ENCODE data around the gene SUSD2. TPM values are rescaled to one million over a fixed set of nuclear protein-coding genes. Genes with fewer than 3 reads are reported as not detected.

Gene SUSD2
- total and polyA plus RNA-seq, 2 of the 8 experiments (the other 6 are each of a cell fraction or from before 2014, with no cell fraction given), result 2.0 to 4.8 TPM

DNA sequence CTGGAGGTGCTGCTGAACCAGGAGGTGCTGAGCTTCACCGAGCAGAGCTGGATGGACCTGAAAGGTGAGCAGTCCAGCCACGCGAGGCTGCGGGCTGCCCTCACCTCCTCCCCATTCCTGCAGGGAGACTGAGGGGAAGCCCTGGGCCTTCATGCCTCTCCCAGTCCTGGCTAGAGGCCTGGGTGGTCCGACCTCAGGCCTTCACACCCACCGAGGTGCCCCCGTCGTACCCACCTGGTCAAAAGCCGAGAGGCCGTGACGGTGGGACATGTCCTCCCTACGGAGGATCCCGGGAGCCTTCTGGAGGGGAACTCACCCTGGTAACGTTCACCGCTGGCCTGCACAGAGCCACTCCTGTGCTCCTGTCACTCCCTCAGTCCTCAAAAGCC lies 5.1 kb downstream of the SUSD2 start:
- FAIRE-seq (no peak), DNase-seq (ENCODE audit: low read depth in 1 of 2, low spot score in 2 of 2) (no peak)
- Histone ChIP-seq H3K4ac (replicated peaks; ENCODE audit: insufficient read length, low read depth, low read length) (no peak overlapping the region), H2BK120ac (replicated peaks; ENCODE audit: low read depth, low read length) (no peak overlapping the region), H2AFZ (ENCODE audit: low read length) (no peak overlapping the region), H3K9ac (replicated peaks in 1 of 4; ENCODE audit: extremely low read depth in 1 of 4, low read depth in 3 of 4, low read length in 3 of 4) (no peak overlapping the region), H4K91ac (replicated peaks; ENCODE audit: insufficient read length, low read length) (no peak overlapping the region), H3K4me3 (ENCODE audit: extremely low read depth in 1 of 4, insufficient read depth in 2 of 4, low read depth in 3 of 4, low read length in 4 of 4) (no peak overlapping the region), H3K56ac (replicated peaks; ENCODE audit: insufficient read length, low read depth, low read length) (no peak overlapping the region), H3K36me3 (ENCODE audit: control insufficient read depth in 2 of 4, insufficient read depth in 4 of 4, low read length in 3 of 4) (no peaks in the 10 kb centered on the region), H4K8ac (ENCODE audit: extremely low read depth, insufficient read depth, low read length) (no peak overlapping the region), H3K9me3 (ENCODE audit: insufficient read depth in 2 of 2, low read depth in 1 of 2, low read length in 1 of 2) (no peaks in the 10 kb centered on the region), H2BK5ac (ENCODE audit: low read depth, low read length) (no peak overlapping the region; the same call in 1 of the 2 replicates), H3K27ac (ENCODE audit: low read depth, low read length) (no peak overlapping the region), H3K4me1 (replicated peaks in 1 of 4; ENCODE audit: control insufficient read depth in 3 of 4, insufficient read depth in 4 of 4, low read length in 3 of 4) (peaks cover 0 to 14% (median 6%) of the 10 kb centered on the region in 4 experiments; a peak in 6 of 7 replicates), H3K4me2 (ENCODE audit: insufficient read depth in 1 of 2, low read depth in 2 of 2, low read length in 2 of 2) (no peak overlapping the region), H3K79me2 (ENCODE audit: control insufficient read depth in 1 of 2, insufficient read depth in 2 of 2, low read length in 2 of 2) (no peaks in the 10 kb centered on the region), H3K23ac (ENCODE audit: insufficient read length) (no peak overlapping the region), H4K5ac (ENCODE audit: insufficient read length, low read depth, low read length) (no peak overlapping the region), H3K27me3 (replicated peaks in 1 of 4; ENCODE audit: control insufficient read depth in 3 of 4, extremely low read depth in 1 of 4, insufficient read depth in 3 of 4, low read length in 3 of 4) (no peaks in the 10 kb centered on the region), H4K20me1 (replicated peaks in 1 of 2; ENCODE audit: control insufficient read depth in 1 of 2, insufficient read depth in 2 of 2, low read length in 2 of 2) (no peaks in the 10 kb centered on the region), H2BK20ac (ENCODE audit: low read length) (no peak overlapping the region), H2BK12ac (ENCODE audit: low read depth, low read length) (no peak overlapping the region), H3K14ac (ENCODE audit: insufficient read length) (no peak overlapping the region), H3K23me2 (ENCODE audit: low read depth, low read length) (no peaks in the 10 kb centered on the region; the same call in 1 of the 2 replicates), H3K79me1 (ENCODE audit: low read depth, low read length) (no peaks in the 10 kb centered on the region), H3K18ac (ENCODE audit: extremely low read depth, low read length) (no peak overlapping the region), H2AK5ac (ENCODE audit: low read depth, low read length) (no peak overlapping the region), H2BK15ac (ENCODE audit: low read length) (no peak overlapping the region)
- 97% methylated on average over 15 of the region's 15 CpGs; no CpG with 5 or more reads in 1 of the 2 experiments for WGBS, 2 experiments (ENCODE audit: extremely low coverage in 1 of 2, insufficient coverage in 1 of 2, insufficient read length in 1 of 2, insufficient replicate concordance in 2 of 2, low coverage in 1 of 2, low lambda C conversion rate in 2 of 2, missing lambda C conversion rate in 1 of 2)
- TF ChIP-seq CEBPB (IDR thresholded peaks at IDR 0.05; ENCODE audit: low read depth, low read length) (no peak), KDM5A (IDR thresholded peaks at IDR 0.05; ENCODE audit: low read length) (no peak)
- ChIA-PET CTCF (ENCODE audit: partially characterized antibody) (interaction anchor here (0.8 to 7.2 kb wide), 4 partner anchors 10 to 78 kb away, joined by 3 to 70 read pairs (median 3); partner anchors contain the start of gene GGT5), POLR2A (ENCODE audit: partially characterized antibody) (no interaction called here)
